ENCODE results near the gene SEMA4A. TPM values are rescaled to one million over a fixed set of nuclear protein-coding genes. Genes with fewer than 3 reads are reported as not detected.

The SEMA4A gene
- total RNA-seq, 1 donor from 2014 or later, result 0.39 TPM

DNA sequence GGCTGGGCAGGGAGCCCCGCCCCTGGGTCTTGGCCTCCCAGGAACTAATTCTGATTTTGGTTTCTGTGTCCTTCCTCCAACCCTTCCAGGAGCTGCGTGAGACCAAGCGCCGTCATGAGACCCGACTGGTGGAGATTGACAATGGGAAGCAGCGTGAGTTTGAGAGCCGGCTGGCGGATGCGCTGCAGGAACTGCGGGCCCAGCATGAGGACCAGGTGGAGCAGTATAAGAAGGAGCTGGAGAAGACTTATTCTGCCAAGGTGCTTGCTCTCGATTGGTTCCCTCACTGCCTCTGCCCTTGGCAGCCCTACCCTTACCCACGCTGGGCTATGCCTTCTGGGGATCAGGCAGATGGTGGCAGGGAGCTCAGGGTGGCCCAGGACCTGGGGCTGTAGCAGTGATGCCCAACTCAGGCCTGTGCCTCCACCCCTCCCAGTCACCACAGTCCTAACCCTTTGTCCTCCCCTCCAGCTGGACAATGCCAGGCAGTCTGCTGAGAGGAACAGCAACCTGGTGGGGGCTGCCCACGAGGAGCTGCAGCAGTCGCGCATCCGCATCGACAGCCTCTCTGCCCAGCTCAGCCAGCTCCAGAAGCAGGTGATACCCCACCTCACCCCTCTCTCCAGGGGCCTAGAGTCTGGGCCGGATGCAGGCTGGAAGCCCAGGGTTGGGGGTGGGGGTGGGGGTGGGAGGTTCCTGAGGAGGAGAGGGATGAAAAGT lies 18.5 kb upstream of the SEMA4A start:
- no peak for DNase-seq (ENCODE audit: low read depth in 2 of 2)

DNA sequence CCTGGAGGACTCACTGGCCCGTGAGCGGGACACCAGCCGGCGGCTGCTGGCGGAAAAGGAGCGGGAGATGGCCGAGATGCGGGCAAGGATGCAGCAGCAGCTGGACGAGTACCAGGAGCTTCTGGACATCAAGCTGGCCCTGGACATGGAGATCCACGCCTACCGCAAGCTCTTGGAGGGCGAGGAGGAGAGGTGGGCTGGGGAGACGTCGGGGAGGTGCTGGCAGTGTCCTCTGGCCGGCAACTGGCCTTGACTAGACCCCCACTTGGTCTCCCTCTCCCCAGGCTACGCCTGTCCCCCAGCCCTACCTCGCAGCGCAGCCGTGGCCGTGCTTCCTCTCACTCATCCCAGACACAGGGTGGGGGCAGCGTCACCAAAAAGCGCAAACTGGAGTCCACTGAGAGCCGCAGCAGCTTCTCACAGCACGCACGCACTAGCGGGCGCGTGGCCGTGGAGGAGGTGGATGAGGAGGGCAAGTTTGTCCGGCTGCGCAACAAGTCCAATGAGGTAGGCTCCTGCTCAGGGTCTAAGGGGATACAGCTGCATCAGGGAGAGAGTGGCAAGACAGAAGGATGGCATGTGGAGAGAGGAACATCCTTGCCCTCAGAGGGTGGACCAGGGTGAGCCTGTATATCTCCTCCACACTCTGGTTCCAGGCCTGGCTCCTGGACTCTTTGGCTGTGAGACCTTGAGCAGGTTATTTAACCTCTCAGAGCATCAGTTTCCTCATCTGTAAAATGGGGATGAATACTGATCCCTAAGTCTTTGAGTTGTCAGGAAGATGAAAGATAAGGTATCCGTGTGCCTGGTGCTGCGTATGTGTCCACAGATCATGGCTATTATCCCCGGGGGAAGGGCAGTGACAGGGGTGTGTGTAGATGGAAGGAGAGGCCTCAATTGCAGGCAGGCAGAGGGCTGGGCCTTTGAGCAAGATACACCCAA lies 17.2 kb upstream of the SEMA4A start:
- DNase-seq (ENCODE audit: low read depth in 2 of 2), result no peak

DNA sequence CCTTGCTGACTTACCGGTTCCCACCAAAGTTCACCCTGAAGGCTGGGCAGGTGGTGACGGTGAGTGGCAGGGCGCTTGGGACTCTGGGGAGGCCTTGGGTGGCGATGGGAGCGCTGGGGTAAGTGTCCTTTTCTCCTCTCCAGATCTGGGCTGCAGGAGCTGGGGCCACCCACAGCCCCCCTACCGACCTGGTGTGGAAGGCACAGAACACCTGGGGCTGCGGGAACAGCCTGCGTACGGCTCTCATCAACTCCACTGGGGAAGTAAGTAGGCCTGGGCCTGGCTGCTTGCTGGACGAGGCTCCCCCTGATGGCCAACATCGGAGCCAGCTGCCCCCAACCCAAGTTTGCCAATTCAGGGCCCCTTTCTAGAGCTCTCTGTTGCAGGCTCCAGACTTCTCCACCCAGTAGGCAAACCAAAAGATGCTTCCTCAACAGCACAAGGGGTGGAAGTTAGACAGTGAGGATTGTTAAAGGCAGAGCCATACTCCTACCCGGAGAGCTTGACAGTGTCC lies 16.4 kb upstream of the SEMA4A start:
- no peak for DNase-seq (ENCODE audit: low read depth in 2 of 2)

DNA sequence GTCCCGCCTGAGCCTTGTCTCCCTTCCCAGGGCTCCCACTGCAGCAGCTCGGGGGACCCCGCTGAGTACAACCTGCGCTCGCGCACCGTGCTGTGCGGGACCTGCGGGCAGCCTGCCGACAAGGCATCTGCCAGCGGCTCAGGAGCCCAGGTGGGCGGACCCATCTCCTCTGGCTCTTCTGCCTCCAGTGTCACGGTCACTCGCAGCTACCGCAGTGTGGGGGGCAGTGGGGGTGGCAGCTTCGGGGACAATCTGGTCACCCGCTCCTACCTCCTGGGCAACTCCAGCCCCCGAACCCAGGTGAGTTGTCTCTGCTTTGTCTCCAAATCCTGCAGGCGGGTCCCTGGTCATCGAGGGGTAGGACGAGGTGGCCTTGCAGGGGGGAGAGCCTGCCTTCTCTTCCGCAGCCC lies 14.9 kb upstream of the SEMA4A start:
- no peak for DNase-seq (ENCODE audit: low read depth in 2 of 2)

DNA sequence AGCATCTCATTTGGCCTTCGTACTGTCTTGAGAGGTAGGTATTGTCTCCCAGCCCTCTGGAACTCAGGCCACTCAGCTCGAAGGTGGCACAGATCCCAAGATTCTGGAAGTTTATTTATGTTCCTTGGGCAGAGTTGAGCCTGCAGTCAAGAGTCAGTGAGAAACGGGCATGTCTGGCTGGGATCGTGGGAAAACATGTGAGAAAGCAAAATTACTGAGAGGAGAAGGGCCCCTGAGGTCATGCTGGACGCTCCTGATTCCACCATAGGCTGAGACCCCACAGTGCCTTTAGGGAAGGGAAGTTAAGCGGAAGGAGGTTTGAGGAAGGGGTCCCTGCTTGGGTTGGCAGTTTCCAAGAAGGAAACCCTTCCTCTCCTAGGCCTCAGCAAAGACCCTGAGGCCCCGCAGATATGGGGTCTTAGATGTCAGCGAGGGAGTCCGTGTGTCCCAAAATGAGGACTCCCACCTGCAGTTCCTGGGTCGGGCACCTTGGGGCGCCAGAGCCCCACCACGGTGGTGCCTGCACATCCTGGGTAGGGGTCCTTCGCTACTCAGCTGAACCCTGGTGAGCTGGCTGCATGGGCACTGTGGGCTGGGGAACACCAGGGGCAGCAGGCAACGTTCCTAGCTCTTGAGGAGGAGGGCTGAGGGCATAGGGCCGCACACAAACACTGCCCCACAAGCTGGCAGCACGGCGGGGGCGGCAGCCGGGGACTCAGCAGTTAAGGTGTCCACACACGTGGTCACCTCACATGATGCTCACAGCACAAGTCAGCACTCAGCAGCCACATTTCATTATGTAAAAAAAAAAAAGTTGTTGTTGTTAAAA lies 12.3 kb upstream of the SEMA4A start:
- no peak for DNase-seq (ENCODE audit: low read depth in 2 of 2)

DNA sequence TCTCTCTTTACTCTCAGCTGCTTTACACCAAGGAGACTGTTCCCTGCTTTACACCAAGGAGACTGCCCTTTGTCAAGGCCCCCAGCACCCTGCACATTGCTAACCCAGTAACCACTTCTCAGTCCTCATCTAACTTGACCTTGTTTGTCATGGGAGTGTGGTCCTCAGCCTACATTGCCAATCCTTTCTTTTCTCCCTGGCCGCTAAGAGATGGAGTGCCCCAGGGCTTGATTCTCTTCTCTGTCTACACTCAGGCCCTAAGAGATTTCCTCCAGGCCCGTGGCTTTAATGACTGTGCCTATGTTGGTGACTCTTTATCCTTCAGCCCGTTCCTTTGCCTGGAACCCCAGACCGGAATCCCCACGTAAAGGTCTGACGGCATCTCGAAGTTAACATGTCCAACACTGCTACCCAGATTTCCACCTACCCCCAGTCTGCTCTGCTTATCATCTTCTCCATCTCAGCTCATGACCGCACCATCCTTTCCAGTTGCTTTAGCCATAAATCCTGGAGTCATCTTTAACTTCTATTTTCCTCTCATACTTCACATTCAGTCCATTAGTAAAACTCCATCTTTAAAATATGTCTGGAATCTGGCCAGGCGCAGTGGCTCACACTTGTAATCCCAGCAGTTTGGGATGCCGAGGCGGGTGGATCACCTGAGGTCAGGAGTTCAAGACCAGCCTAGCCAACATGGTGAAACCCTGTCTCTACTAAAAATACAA lies 9.5 kb upstream of the SEMA4A start:
- DNase-seq (ENCODE audit: low read depth in 2 of 2), result no peak

DNA sequence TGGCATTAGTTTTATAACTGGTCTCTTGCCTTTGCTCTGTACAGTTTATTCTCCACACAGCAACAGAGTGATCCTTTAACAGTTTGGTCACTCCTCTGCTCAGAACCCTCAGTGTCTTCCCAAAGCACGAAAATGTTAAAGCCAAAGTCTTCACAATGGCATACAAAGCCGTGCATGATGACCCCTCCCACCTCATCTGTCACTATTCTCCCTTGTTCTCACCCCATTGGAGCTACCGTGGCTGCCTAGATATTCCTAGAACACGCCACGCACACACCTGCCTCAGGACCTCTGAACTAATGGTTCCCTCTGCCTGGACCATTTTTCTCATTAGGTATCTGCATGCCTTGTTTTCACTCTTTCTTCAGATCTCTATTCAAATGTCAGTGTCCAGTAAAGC lies 8.6 kb upstream of the SEMA4A start:
- DNase-seq (ENCODE audit: low read depth in 2 of 2), result no peak

DNA sequence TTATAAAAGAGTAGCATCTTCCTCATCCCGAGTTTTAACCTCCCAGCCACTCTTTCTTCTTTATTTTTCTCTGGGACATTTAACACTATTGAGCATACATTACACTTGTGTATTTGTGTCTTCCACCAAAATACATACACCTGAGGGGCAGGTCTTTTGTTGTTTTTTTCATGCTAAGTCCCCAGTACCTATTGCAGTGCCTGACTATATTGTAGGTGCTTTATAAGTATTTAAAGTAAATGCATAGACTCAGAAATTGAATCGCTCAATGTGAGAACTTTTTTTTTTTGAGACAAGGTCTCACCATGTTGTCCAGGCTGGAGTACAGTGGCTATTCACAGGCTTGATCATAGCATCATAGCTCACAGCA lies 7.8 kb upstream of the SEMA4A start:
- DNase-seq (ENCODE audit: low read depth in 2 of 2), result no peak

DNA sequence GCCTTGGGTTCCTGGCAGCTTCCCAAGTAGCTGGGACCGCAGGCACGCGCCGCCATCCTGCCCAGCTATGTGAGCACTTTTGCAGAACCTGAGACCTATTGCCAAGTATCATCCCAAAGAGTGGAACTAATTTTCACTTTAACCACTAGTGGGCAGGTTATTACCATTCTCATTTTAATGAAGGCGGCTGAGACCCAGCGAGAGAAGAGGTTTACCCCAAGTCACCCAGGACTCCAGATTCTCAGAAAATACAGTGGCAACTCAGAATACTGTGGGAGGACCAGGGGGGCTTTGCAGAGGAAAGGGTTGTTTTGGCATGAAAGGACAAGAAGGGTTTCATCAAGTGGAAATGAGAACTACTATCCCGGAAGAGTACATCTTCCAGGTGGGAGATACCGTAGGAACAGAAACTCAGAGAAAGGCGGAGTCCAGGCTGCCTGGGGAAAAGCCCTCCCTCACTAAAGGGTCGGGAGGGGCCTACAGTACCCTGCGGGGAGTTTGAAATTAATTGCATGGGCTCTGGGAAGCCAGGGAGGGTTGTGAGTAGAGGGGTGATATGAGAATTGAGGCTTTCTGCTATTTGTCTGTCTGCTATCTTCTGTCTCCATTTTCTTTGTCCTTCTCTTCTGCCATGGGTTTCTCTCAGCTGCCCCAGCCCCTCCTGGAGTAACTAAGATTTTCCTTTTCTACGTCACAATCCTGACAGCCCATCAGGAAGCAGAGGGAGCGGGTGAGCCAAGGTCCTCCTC lies 7.2 kb upstream of the SEMA4A start:
- peak; percentile 81 to 91 for DNase-seq (ENCODE audit: low read depth in 2 of 2)

DNA sequence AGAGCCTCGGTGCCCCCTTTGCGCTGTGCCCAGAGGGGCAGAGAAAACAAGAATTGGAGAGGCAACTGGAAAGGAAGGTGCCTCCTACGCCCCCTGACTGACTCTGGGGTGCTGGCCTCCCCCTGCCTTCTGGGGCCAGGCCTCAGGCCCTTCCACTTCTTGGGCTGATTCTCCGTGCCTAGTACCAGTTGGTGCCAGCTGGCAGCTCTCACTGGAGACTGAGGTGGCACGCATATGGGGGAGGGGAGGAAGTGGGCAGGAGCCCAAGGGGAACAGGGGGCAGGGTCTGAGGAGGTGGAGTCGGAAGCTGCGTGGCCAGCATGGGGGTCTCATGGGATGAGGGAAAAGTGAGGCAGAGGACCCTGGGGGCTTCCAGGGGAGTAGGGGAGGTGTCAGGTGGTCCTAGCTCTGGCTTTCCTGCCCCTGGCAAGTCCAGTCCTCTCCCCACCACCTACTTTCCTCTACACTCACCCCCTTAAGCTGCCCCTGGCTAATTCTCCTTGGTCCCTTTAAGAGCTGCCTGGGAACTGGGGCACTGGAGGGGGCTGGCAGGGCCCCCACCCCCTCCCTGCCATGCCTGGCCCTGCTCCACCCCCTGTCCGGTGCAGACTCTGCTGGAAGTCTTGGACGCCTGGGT lies 6.5 kb upstream of the SEMA4A start:
- no peak for DNase-seq (ENCODE audit: low read depth in 2 of 2)

DNA sequence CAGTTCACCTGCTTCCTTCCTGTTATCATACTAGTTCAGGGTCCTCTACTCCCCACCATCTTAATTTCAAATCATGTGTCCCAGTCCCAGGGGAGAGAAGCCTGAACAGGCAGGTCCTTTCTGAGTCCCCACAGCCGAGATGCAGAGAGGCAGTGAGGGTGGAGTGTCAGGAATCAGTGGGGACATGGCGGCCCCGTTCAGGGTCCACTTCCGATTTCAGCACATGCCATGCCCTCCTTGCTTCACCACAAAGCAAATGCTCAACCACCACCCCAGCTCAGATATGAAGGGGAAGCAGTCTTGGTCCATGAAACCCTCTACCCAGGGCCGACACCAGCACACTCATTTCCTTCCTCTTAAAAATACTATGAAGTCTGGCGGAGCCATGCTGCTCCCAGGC lies 5.2 kb upstream of the SEMA4A start:
- DNase-seq (ENCODE audit: low read depth in 2 of 2), result peak in 1 of 2 donors; percentile 63

DNA sequence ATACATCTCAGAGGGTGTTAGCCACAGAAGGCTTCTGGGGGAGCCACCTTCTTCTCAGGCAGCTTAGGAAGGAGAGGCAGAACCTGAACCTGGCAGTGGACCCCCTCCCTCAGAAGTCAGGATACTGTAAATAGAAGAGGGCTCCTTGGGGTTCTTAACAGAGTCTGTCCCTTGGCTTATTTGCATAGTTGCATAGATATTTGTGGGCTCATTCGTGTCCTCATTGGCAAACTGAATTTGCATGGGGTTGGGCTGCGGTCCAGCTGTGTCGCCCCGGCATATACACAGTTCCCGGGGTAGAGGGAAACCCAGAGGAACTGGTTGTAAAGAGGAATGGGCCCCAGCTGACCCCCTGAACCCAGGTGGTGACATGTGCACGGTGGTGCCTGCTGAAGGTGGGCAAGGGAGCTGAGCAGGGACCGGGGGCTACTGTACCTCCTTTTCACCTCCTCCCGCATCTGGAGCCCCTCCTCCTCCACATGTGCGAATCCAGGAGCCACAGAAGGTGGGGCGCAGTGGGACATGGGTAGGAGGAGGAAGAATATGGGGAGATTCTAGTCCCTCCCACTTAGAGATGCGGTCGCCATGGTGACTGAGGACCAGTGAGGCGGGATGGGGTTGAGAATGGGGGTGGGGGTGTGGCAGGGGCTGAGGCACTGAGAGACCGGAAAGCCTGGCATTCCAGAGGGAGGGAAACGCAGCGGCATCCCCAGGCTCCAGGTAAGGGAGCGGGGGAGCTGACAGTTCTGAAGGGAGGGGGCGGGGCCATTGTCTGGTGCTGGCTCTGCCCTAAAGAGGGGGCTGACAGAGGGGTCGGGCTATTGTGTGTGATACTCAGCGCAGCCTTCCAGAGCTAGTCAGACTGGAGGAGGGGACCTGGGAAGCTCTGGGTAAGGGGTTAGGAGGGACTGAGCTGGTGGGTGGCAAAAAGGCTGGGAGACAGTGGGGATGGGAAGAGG lies 3.7 kb upstream of the SEMA4A start:
- no peak for DNase-seq (ENCODE audit: low read depth in 2 of 2)

DNA sequence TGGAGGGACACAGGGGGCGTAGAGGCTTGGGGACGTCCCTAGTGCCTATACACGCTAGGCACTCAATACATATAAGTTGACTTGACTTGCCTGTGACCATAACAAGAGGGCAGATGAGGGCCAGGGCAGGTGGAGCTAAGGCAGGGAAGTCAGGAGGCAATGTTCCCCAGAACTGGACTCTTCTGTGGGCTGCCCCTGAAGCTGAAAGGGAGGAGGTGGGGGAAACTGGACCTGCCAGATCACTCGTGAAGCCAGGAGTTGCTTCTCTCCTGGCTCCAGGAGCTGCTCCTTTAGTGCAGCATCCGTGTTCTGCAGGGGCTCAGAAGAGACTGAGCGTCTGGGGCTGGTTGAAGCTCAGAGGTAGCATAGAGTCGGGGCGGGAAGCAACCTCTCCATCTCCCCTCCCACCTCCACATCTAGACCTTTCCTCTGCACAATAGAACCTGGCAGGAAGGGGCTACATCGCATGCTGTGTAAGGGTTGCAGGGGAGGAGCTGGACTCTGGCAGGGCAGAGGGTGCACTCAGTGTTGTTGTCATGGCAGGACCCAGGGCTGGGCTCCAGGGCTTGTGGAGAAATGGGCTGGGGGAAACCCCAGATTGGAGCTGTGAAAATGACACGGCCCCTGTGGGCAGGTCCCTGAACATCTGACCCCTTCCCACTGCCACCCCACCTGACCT lies 2.9 kb upstream of the SEMA4A start:
- DNase-seq (ENCODE audit: low read depth in 2 of 2), result no peak

DNA sequence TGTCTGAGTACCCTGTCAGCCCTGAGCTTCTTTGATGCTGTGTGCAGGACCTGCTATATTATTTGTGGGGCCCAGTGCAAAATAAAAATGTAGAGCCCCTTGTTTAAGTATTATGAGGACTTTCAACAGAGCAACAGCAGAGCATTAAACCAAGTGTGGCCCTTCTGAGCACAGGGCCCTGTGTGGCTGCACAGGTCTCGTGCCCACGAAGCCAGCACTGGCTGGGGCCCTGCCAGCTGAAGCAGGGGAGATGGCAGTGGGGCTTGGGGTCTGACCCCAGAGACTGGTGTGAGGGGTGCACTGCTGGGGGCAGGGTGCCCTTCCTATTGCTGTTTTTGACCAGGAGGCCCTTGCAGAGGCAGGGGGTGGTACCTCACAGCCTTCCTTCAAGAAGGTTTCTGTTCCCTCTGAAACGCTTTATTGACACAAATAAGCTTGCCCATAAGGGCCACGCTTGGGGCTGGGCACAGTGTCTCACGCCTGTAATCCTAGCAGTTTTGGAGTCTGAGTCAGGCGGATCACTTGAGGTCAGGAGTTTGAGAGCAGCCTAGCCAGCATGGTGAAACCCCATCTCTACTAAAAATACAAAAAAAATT lies 2.2 kb upstream of the SEMA4A start:
- peak in 1 of 2 donors; percentile 0 for DNase-seq (ENCODE audit: low read depth in 2 of 2)

DNA sequence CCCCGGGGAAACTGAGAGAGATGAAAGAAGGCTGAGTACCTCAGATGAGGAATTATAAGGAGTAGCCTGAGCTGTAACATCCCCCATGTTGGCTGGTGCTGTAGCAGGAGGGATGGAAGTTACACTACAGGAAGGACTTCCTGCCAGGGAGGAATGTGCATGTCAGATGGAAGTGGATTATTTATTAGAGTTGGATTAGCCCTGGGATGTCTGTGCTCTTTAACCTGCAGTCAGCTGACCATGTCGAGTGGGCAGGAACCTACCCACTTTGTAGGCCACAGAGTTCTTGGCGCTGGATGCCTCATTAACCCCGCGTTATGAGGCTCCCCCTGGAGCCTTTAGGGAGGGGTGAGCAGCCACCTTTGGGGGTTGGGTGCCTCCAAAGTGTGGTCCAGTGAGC lies 757 bp upstream of the SEMA4A start:
- peak in 1 of 2 donors; percentile 51 for DNase-seq (ENCODE audit: low read depth in 2 of 2)

DNA sequence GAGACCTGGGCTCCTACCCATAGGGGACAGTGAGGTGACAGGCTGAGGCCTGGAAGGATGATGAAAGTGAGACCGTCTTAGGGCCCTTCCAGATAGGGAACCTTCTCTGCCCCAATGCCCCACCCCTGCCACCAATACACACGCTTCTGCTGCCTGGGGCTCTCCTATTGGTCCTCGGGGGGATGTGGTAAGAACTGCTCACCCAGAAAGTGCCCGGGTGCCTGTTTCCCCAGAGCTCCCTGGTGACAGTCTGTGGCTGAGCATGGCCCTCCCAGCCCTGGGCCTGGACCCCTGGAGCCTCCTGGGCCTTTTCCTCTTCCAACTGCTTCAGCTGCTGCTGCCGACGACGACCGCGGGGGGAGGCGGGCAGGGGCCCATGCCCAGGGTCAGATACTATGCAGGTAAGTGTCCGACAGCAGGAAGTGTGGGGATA lies 948 bp downstream of the SEMA4A start:
- no peak for DNase-seq (ENCODE audit: low read depth in 2 of 2)

DNA sequence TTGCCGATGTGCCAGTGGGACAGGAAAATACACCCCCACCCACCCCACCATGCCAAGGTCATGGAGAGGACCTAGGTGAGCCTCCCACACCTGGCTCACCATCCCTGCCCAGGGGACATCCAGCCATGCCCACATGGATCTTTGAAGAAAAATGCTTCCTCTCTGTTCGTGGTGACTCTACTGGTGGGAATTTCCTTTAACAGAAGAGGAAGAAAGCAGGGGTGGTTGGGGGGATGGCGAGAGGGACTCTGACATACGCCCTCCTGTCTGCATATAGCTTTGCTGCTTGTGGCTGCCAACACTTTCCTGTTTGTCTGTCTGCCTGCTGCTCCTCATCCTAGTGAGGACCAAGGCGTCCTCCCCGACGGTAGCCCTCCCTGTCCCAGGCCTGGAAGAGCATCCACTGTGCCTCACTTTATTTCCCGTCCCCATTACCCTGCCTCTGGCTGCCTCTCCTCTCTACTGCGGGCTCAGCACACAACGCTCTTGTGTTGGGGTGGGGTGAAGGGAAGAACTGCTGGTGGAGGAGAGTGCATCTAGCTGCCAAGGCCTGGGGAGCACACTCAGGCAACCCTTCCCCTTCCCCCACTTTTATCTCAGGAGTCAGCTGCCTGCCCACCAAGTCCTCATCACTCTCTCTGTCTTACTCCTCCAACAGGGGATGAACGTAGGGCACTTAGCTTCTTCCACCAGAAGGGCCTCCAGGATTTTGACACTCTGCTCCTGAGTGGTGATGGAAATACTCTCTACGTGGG lies 2.5 kb downstream of the SEMA4A start:
- no peak for DNase-seq (ENCODE audit: low read depth in 2 of 2)

Data from dermis microvascular lymphatic vessel endothelial cell (primary cell).